Activated CD8-positive, alpha-beta memory T cell treated with anti-CD3 and anti-CD28 coated beads, Interleukin-2, amount 50 U/mL, for 24 hours (primary cell): Measurements from ENCODE around the gene HERPUD1.

Experiments used
- DNase-seq: peaks from one replicate; pipeline ENCODE4 v3.0.0-alpha.2; 2020; ENCODE audit errors: extremely low read depth

HERPUD1 gene

DNA sequence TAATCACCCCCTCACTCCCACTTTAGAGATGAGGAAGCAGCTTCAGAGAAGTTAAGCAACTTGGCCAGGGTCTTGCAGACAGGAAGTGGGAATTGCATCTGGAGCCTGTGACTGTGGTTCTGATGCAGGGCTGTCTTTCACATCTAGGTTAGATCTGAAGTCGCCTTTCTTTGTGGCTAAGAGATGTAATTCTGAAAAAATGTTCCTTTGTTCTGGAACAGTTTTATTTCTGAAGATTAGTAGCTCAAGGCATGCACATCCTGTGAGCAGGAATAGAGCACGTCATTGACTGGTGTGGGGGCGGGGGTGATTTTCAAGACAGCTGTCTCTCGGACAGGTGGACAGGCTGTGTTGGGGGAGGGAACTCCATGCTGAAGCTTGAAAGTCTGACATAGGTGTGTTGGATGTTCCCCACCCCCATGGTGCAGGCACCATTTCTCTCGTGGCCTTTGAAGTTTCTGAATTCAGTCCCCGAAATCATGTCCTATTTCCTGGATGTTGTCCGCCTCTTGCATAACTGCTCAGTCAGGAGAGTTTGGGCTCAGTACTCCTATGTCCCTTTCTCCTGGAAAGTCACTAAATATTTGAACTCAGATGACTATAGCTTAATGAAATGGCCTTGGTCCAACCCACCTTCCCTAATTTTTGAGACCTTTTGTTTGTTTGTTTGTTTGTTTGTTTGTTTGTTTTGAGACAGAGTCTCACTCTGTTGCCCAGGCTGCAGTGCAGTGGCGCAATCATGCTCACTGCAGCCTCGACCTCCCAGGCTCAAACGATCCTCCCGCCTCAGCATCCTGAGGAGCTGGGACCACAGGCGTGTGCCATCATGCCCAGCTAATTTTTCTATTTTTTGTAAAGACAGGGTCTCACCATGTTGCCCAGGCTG lies 21.0 kb upstream of the HERPUD1 start:
- no peak for DNase-seq

DNA sequence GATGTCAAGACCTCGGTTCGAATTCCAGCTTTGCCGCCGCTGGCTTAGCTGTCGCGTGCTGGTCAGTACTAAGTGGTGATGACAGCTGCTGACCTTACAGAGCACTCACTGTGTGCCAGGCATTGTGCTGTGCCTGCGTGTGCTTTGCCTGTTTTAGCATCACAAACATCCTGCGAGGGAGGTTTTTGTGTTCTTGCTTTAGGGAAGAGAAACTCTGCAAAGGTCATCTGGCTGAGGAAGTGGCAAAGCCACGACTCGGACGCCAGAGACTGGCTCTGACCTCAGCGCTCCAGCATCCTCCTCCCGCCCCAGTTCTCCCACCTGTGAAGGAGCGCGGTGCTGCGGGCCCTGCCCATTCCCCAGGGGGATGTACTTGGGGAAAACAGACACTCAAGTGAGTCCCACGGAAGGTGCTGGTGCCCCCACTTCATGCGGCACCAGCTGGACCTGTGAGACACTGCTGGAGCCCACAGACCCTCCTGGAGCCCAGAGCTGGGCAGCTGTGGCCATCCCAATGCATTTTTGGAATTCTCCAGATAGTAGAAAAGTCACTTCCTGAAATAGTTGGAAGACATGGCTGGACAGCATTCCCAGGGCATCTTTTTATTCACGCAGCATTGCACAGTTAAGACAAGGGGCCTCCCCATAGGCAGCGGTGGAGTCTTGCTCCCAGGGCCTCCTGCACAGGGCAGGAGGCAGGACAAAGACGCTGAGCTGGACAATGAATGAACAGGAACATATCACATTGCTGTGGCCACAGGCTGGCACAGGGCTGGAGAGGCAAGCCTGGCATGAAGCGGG lies 20.0 kb upstream of the HERPUD1 start:
- no peak for DNase-seq

DNA sequence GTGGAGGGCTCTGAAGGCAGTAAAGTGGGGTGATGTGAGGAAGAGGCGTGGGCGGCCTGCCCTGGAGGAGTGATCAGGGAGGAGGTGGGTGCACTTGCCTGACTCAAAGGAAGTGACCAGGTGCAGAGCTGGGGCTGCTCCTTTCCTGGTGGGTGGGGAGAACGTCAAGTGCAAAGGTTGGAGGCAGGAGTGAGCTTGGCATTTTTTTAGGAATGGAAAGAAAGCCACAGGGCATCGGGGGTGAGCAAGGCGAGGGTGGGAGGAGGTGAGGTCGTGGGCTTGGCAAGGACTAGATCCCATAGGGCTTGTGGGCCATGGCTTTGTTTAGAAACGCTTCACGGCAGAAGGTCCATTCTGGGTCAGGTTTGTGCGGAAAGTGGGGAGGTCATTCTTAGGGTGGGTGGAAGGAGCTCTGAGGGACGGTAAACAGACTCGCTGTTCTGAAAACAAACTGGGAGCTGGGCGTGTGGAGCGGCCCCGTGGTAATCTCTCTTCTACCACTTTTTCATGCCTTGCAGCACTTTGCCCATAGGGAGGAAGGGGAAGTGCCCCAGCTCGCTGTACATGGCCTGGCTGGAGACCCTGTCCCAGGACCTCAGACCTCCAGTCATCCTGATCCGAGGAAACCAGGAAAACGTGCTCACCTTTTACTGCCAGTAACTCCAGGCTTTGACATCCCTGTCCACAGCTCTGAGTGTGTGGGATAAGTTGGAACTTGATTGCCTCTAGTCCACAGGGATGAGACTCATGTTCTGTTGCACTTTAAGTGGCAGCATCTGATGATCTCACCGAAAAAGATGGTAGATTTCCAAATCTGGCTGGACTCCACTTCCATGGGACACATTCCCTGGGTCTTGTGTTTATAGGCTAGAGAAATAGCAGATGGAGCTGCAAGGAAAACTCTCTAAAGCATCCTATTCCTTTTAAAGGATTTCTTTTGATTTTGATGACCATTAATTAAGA lies 18.9 kb upstream of the HERPUD1 start:
- DNase-seq, result no peak

DNA sequence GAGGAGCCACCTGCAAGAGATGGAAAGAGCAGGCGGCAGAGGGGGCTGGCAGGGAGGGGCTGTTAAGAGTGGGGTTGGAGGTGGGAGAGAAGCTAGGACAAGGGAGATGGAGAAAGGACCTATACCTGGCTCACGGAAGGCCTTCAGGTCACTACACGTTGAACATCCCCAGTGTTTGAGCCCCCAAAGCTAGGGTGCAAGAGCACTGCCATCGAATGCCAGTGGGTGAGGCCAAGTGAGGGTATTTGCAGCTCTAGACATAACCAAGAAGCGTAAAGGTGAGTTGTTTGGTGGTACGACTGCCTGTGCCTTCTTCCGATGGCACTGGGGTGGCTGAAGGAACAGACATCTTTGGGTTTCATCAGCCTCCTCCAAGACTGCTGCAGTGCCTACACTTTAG lies 17.0 kb upstream of the HERPUD1 start:
- DNase-seq, result no peak

DNA sequence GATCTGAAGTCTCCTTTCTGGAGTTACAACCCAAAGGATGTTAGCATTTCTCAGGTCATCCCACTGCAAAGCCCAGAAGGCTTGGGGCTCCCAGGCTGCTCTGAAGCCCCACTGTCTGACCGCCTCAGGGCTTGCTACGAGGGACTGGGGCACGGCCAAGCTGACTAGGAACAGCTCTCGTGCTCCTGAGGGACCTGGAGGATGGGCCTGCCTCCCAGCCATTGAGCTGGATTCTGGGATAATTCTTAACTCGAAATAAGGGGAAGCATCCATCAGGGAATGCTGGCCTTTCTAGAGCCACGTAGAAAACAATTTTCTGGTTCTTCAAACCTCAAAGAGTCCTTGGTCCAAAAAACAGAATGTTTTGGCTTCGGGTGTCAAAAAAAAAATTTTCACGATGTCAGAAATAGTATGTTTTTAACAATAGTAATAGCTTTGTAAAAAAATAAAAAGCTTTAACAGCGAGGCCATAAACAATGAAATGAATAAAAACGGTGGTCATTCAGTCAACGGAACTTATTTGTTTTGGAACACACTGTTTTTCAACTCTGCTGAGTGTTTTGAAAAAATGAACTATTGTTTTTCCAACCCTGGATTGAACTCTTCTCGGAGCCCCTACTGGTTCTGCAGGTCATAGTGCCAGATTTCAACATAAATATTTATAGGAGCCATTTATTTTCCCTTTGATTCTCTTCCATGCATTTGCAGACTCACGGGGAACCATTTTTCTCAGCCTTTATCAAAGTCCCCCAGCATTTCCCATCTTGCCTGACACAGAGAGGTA lies 16.4 kb upstream of the HERPUD1 start:
- no peak for DNase-seq

DNA sequence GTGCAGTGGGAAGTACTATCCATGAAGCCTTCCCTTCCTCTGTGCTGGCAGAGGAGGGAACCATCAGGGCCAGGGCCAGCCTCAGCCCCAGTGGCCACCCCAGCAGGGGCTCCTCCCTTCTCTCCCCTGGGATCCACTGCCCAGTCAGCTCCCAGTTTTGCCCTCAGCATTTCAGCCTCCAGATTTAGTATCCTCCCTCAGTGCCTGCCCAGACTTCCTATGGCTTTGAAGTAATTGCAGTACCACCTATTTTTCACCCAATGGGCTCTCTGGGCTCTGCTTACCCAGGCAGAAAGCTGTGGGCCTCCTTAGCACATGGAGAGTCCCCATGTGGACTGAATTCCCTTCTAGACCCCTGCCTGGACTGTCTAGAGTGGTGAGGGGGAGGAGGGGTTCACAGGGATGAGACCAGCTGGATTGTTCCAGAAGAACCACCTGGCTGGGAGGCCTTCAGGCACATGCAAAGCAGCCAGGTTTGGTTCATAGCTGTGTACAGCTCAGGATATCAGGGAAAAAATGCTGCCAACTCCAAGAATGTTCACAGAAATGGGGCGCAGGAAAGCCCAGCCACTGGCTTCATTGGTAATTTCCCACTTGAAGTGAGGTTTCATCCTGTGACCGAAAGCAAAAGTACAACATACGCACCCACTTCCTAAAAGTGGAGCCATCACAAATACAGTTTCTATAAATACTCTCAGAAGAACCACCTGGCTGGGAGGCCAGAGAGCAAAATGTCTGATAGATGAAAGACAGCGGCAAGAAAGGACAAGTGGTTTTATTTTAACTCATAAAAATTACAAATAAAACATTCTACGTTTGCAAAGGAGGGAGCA lies 15.2 kb upstream of the HERPUD1 start:
- DNase-seq, result no peak

DNA sequence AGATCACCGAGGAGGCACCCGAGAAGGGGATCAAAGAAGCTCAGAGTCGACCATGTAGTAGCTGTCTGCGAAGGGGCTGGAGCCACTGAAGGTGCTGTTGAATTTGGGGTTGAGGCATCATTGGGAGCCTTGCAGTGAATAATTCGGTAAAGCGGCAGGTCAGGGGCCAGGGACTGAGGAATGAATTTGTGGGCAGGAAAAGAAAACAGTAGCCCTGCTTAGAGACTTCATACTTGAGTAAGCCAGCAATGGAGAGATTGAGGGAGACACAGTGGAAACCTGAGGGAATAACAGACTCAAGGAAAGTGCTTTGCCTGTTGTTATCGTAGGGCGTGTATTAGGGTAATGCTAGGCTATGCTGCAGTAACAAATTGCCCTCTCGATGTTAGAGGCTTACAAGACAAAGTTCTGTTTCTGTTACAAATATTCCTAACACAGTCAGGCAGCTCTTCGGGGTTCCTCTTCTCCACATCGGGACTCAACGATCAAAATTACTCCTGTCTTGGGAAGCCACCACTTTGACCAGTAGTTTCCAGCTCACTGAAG lies 13.4 kb upstream of the HERPUD1 start:
- no peak for DNase-seq

DNA sequence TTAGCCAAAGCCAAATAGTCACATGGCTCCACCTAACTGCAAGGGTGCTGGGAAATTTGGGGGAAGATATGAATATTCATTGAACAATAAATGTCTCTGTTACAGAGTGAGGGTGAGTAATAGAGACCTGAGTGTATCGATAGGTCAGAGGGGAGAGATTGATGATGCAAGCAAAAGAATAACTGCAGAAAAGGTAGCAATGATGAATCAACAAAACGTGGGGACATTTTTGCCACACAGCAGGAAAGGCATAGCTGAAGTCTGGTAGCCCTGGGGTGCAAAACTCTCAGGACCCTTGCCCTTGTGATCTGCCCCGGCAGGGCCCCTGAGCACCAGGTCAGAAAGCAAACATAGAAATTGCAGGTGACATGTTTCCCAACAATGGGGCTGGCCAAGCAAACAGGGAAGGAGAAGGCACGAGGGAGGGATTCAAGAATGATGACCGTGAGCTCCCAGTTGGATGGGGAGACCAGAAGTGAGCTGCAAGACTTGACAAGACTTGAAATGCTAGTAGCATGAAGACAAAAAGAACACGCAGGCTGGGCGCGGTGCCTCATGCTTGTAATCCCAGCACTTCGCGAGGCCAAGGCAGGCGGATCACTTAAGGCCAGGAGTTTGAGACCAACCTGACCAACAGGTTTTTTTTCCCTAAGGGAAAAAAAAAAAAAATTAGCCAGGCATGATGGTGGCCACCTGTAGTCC lies 12.7 kb upstream of the HERPUD1 start:
- DNase-seq, result no peak

DNA sequence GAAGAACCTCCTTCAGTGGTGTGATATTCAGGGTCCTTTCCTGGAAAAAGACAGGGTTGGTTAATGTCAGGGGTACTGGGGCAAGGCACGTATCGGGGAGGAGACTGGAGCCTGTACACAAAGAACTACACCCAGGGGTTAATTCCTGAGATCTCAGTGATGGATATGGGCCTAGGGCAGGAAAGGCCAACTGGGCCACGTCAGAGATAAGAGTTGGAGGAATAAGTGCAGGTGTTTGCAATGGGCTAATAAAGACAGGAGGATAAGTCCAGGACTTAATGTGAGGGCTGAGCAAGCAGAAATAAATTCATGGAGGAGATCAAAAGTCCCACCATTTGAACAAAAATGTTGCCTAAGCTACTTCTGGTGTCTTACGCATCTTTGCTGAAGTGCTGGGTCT lies 10.4 kb upstream of the HERPUD1 start:
- DNase-seq, result no peak

DNA sequence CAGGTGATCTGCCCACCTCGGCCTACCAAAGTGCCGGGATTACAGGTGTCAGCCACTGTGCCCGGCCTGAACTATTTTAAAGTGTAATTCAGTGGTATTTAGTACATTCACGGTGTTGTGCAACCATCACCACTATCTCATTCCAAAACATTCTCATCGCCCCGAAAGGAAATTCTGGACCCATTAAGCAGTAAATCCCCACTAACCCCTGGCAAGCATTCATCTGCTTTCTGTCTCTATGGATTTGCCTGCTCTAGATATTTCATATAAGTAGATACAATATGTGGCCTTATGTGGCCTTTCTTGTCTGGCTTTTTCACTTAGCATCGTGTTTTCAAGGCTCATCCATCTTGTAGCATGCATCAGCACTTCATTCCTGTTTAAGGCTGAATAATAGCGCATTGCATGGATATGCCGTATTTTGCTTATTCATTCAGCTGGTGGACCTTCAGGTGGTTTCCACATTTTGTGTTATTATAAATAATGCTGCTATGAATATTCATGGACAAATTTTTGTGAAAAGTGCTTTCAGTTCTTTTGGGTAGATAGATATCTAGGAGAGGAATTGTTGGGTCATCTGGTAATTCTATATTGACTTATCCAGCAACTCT lies 8.4 kb upstream of the HERPUD1 start:
- no peak for DNase-seq

DNA sequence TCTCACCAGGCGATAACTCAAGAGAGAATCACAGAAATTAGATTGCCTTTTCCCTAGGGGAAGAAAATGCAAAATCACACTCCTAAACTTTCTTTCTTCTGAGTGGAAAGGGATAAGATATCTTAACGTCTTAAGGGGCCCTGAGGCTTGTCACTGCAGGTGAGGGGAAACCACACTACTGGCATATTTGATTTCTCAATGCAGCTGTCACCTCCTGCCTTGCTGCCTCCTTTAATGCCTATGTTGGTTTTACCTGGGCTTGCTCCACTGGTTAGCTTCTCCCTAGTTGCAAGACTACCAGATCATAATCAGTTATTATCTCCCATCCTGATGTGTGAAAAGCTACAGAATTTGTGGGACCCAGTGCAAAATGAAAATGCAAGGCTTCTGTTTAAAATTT lies 4.5 kb upstream of the HERPUD1 start:
- DNase-seq, result no peak

DNA sequence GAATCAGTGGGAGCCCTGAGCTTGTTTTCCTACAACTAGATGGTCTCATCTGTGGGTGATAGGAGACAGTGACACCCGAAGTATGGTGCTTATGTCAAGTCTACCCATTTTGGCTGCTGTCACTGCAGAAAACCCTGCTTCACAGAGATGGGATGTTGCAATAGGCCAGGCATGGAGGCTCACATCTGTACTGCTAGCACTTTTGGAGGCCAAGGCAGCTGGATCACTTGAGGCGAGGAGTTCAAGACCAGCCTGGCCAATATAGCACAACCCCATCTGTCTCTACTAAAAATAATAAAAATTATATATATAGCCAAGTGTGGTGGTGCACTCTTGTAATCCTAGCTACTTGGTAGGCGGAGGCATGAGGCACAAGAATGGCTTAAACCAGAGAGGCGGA lies 2.3 kb upstream of the HERPUD1 start:
- no peak for DNase-seq

DNA sequence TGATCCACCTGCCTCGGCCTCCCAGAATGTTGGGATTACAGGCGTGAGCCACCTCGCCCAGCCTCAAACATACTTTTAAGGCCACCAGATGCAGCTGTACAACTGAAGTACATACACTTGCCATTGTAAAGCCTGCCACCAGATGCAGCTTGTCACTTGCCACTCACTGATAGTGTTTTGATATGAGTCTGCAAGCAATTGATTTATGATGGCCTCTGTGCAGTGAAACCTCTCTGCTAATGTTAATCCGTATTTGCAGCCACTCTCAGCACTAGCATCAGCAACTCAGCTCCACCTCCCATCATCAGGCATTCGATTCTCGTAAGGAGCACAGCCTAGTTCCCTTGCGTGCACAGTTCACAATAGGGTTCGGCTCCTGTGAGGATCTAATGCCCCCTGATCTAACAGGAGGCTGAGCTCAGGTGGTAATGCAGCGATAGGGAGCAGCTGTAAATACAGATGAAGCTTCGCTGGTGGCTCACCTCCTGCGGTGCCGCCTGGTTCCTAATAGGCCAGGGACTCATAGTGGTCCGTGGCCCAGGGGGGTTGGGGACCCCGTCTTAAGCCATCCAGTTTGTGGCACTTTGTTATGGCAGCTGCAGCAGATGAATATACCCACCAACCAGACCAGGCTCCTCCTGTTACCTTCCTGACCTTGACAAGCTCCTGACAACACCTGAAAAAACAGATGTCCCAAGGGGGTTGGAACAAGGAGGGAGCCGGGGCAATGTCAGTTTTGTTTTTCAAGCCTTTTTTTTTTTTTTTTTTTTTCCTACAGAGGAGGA lies 1.3 kb upstream of the HERPUD1 start:
- DNase-seq, result no peak

DNA sequence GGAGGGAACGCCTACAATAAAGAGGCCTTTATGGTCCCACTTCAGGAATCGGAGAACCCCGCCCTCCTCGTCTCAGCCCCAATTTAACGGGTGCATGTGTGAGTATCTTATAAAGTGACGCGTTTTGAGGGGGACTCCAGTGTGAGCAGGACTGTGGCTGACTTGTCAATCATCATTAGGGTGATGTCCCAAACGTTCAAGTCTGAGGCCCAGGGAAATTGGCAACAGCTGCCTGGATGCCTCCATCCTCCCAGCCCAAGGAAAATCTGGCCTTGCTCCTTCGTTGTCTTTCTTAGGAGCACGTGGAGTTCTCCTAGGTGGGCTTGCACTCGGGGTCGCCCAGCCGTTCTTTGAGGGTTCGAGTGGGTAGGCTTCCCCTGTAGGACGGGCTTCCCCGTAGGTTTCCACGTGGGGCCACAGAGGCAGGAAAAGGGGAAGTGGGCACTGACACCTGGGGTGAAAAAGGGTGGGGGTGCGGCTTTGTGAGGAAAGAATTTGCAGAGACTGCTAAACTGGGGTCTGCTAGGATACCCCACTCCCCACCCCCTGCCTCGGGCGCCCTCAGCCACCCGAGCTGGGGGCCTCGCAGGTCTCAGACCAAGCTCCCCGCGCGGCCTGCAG lies 561 bp upstream of the HERPUD1 start:
- DNase-seq, result no peak

DNA sequence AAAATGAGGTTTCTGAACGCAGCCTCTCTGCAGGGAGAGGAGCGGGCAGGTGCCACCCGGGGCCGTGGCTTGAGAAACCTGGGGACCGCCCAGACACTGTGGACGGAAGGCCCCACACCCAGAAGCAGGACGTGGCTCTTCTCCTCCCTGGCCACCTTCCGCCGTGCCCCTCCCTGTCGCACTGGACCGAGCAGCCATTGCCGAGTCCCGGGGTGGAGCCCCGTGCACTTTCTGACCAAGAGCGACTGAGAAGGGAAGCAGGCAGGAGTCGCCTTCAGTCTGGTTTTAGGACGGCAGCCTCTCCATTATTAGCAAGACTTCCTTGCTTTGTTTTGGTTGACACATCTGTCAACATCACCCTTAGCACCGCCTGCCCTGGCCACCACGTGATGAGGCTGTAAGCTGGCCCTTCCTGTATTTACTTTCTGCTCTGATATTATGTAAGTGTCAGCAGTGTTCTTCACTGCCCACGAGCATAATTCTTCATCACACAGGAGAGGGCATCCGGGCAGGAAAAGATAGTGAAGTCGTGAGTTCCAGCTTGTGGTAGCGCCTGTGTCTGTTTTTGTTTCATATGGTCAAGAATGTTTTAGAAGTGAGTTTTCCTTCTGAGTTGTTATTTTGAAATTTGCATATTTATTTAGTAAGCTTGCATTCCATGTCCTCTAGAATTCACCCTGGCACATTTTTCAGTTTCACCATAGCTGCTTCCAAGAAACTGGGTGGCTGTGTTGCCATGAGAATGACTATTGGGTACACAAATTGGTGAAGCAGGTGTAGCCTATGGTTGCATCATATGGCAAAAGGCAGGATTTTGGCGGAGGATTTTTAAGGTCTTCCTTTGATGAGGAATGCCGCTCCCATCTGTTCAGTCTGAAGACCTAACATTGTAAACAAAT lies 1.0 kb downstream of the HERPUD1 start:
- no peak for DNase-seq

DNA sequence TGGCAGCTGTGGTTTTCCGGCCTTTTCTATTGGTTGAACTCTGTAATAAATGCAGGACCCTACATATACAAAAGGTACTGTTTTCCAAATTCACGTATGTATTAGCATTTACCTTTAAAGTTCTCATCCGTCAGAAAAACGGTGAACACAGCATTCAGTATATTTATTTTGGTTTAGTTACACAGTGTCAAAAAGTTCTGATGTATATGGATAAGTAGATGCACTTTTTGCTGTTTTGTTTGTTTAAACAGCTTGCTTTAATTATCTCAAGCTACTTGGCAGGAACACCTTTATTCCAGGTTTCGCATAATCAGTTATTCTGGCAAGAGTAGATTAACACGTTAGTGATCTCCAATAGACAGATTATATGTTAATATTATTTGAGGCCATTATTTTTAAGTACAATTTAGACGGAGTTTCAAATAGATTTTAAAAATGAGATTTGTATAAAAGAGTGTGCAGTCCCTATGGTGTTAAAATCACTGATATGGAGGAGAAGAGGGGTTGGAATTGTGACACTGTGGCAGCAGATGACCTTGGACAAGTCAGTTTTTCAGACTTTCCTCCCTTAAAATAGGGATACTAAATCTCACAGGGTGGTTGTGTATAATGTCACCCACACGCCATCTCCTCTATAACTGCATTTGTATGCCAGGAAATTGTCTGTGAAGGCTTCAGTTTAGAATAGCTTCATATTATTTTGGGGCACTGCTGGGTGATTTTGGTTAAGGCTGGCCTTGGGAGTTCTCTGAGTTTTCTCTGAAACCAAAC lies 2.1 kb downstream of the HERPUD1 start:
- no peak for DNase-seq
